ENCODE results near the gene XPR1. TPM values are rescaled to one million over a fixed set of nuclear protein-coding genes. Genes with fewer than 3 reads are reported as not detected.
A peak's percentile ranks its signal among the peaks of the same experiment; 100 is the strongest.

The XPR1 gene
- total and polyA plus RNA-seq, 2 of the 8 experiments (the other 6 are each of a cell fraction or from before 2014, with no cell fraction given), result 28.6 to 43.9 TPM

- CTCF ChIA-PET (ENCODE audit: partially characterized antibody), result interaction anchor here (1.0 to 7.0 kb wide), 7 partner anchors 8 to 239 kb away, joined by 3 to 43 read pairs (median 4); partner anchors contain the start of gene KIAA1614
- Histone ChIP-seq H2BK120ac (replicated peaks; ENCODE audit: low read depth, low read length) (no peak overlapping the region), H4K91ac (replicated peaks; ENCODE audit: insufficient read length, low read length) (no peak overlapping the region), H2BK20ac (ENCODE audit: low read length) (no peak overlapping the region), H2BK12ac (ENCODE audit: low read depth, low read length) (no peak overlapping the region), H3K23me2 (ENCODE audit: low read depth, low read length) (no peaks in the 10 kb centered on the region), H3K79me2 (ENCODE audit: control insufficient read depth in 1 of 2, insufficient read depth in 2 of 2, low read length in 2 of 2) (no peaks in the 10 kb centered on the region), H4K8ac (ENCODE audit: extremely low read depth, insufficient read depth, low read length) (no peak overlapping the region), H4K20me1 (replicated peaks in 1 of 2; ENCODE audit: control insufficient read depth in 1 of 2, insufficient read depth in 2 of 2, low read length in 2 of 2) (no peaks in the 10 kb centered on the region), H3K36me3 (ENCODE audit: control insufficient read depth in 2 of 4, insufficient read depth in 4 of 4, low read length in 3 of 4) (no peaks in the 10 kb centered on the region), H2AK5ac (ENCODE audit: low read depth, low read length) (no peak overlapping the region), H3K4me2 (ENCODE audit: insufficient read depth in 1 of 2, low read depth in 2 of 2, low read length in 2 of 2) (no peak overlapping the region), H4K5ac (ENCODE audit: insufficient read length, low read depth, low read length) (no peak overlapping the region), H3K56ac (replicated peaks; ENCODE audit: insufficient read length, low read depth, low read length) (no peak overlapping the region), H3K27me3 (replicated peaks in 1 of 4; ENCODE audit: control insufficient read depth in 3 of 4, extremely low read depth in 1 of 4, insufficient read depth in 3 of 4, low read length in 3 of 4) (peaks cover 0 to 3% (median 0%) of the 10 kb centered on the region in 4 experiments; a peak in 2 of 7 replicates), H3K79me1 (ENCODE audit: low read depth, low read length) (no peaks in the 10 kb centered on the region), H2BK15ac (ENCODE audit: low read length) (no peak overlapping the region), H3K9me3 (ENCODE audit: insufficient read depth in 2 of 2, low read depth in 1 of 2, low read length in 1 of 2) (no peaks in the 10 kb centered on the region), H3K18ac (ENCODE audit: extremely low read depth, low read length) (no peak overlapping the region), H3K23ac (ENCODE audit: insufficient read length) (no peak overlapping the region), H2BK5ac (ENCODE audit: low read depth, low read length) (no peak overlapping the region), H3K4me3 (ENCODE audit: extremely low read depth in 1 of 4, insufficient read depth in 2 of 4, low read depth in 3 of 4, low read length in 4 of 4) (no peak overlapping the region), H2AFZ (ENCODE audit: low read length) (no peak overlapping the region), H3K27ac (ENCODE audit: low read depth, low read length) (no peak overlapping the region), H3K4me1 (replicated peaks in 1 of 4; ENCODE audit: control insufficient read depth in 3 of 4, insufficient read depth in 4 of 4, low read length in 3 of 4) (peaks cover 0 to 15% (median 6%) of the 10 kb centered on the region in 4 experiments; a peak in 4 of 7 replicates), H3K9ac (replicated peaks in 1 of 4; ENCODE audit: extremely low read depth in 1 of 4, low read depth in 3 of 4, low read length in 3 of 4) (no peak overlapping the region), H3K14ac (ENCODE audit: insufficient read length) (no peak overlapping the region), H3K4ac (replicated peaks; ENCODE audit: insufficient read length, low read depth, low read length) (no peak overlapping the region)
- WGBS, 2 experiments (ENCODE audit: extremely low coverage in 1 of 2, insufficient coverage in 1 of 2, insufficient read length in 1 of 2, insufficient replicate concordance in 2 of 2, low coverage in 1 of 2, low lambda C conversion rate in 2 of 2, missing lambda C conversion rate in 1 of 2), result 90% methylated on average over 3 of the region's 3 CpGs; no CpG with 5 or more reads in 1 of the 2 experiments
- FAIRE-seq (no peak), DNase-seq (ENCODE audit: low read depth in 1 of 2, low spot score in 2 of 2) (peak in 1 of 2 experiments; percentile 20)
- POLR2A ChIA-PET (ENCODE audit: partially characterized antibody), result interaction anchor here (6.1 kb wide), 1 partner anchor 9 kb away, joined by 50 read pairs; the partner anchor contains the start of gene KIAA1614
- TF ChIP-seq RBBP5 (IDR thresholded peaks at IDR 0.05; ENCODE audit: borderline replicate concordance, low read depth, low read length) (no peak), YY1 (IDR thresholded peaks at IDR 0.05; ENCODE audit: low read depth, low read length) (no peak), NANOG (IDR thresholded peaks at IDR 0.05; ENCODE audit: insufficient read depth, low read depth, low read length, poor library complexity, severe bottlenecking) (no peak), TAF7 (optimal IDR thresholded peaks at IDR 0.05; ENCODE audit: borderline replicate concordance, low read depth, low read length) (no peak), BCL11A (IDR thresholded peaks at IDR 0.05; ENCODE audit: low read depth in 2 of 2, low read length in 2 of 2) (no peak), MAX (IDR thresholded peaks at IDR 0.05) (no peak), CBX8 (IDR thresholded peaks at IDR 0.05; ENCODE audit: borderline replicate concordance, low read depth, low read length) (no peak), CTCF (IDR thresholded peaks at IDR 0.05; ENCODE audit: control extremely low read depth in 1 of 3, insufficient read depth in 1 of 3, low read depth in 1 of 3, low read length in 3 of 3) (no peak), CEBPB (IDR thresholded peaks at IDR 0.05; ENCODE audit: low read depth, low read length) (no peak), RAD21 (IDR thresholded peaks at IDR 0.05 in 1 of 2, conservative IDR thresholded peaks at IDR 0.05 in 1 of 2; ENCODE audit: low read depth in 2 of 2, low read length in 2 of 2) (no peak)
Observed at GRCh38 chr1:180902541-180902940, 270.7 kb downstream of the XPR1 start.

Data from H1 (cell line).